Osteocyte (in vitro differentiated cells): Measurements from ENCODE around the gene UQCRHL. TPM values are rescaled to one million over a fixed set of nuclear protein-coding genes. Genes with fewer than 3 reads are reported as not detected.

Source experiments
- DNase-seq: peaks from one replicate; pipeline ENCODE4 v3.0.0; 2021; ENCODE audit warnings: mixed read lengths; ENCODE audit not compliant: unreplicated experiment; ENCODE audit errors: extremely low spot score
- H3K27ac Mint-ChIP-seq: one replicate; pipeline ENCODE4 v1.8.0; 2021; ENCODE audit warnings: mild to moderate bottlenecking, mixed read lengths; ENCODE audit not compliant: unreplicated experiment
- H3K27me3 Mint-ChIP-seq: one replicate; pipeline ENCODE4 v1.8.0; 2021; ENCODE audit warnings: mixed read lengths; ENCODE audit not compliant: unreplicated experiment
- H3K36me3 Mint-ChIP-seq: one replicate; pipeline ENCODE4 v1.8.0; 2021; ENCODE audit warnings: mixed read lengths; ENCODE audit not compliant: unreplicated experiment
- H3K4me1 Mint-ChIP-seq: one replicate; pipeline ENCODE4 v1.8.0; 2021; ENCODE audit warnings: mixed read lengths; ENCODE audit not compliant: unreplicated experiment
- H3K4me3 Mint-ChIP-seq: one replicate; pipeline ENCODE4 v1.8.0; 2021; ENCODE audit warnings: mild to moderate bottlenecking, moderate library complexity, mixed read lengths; ENCODE audit not compliant: unreplicated experiment
- H3K9me3 Mint-ChIP-seq: one replicate; pipeline ENCODE4 v1.8.0; 2021; ENCODE audit warnings: mixed read lengths; ENCODE audit not compliant: unreplicated experiment
- CTCF ChIP-seq: fragments of 200-600 bp; sonication (generic); IDR thresholded peaks from 2 replicates; pipeline ENCODE4 v1.5.0; 2021; ENCODE audit warnings: antibody characterized with exemption, mild to moderate bottlenecking, moderate library complexity
- total RNA-seq: library from RNA; stranded (reverse); gene quantifications from 2 replicates; pipeline ENCODE4 v1.2.1, GENCODE V29; 2021

Gene UQCRHL
- total RNA-seq, 1 donor from 2014 or later = 1.6 TPM

- Mint-ChIP-seq H3K27ac (no peak overlapping the region), H3K27me3 (no peaks in the 10 kb centered on the region), H3K4me3 (no peak overlapping the region)
Measured at GRCh38 chr1:15764890-15765289, 42.6 kb downstream of the UQCRHL start.

GRCh38 chr1:15764269-15764764 lies 43.1 kb downstream of the UQCRHL start:
- no peak for TF ChIP-seq CTCF
- no peak for DNase-seq
- Mint-ChIP-seq H3K27ac (peak overlapping the region; percentile 44), H3K9me3 (no peaks in the 10 kb centered on the region), H3K4me3 (no peak overlapping the region), H3K4me1 (peaks cover 41% of the 10 kb centered on the region), H3K27me3 (no peaks in the 10 kb centered on the region), H3K36me3 (peaks cover 24% of the 10 kb centered on the region)

More at GRCh38 chr1:15764890-15765289, 42.6 kb downstream of the UQCRHL start:
- DNase-seq = no peak
- TF ChIP-seq CTCF = no peak
- Mint-ChIP-seq H3K4me1 (peaks cover 35% of the 10 kb centered on the region), H3K9me3 (no peaks in the 10 kb centered on the region), H3K36me3 (peaks cover 24% of the 10 kb centered on the region)

GRCh38 chr1:15762546-15762945 lies 44.9 kb downstream of the UQCRHL start:
- Mint-ChIP-seq H3K36me3 (peaks cover 19% of the 10 kb centered on the region), H3K4me1 (peaks cover 47% of the 10 kb centered on the region), H3K27ac (peak overlapping the region; percentile 73), H3K9me3 (no peaks in the 10 kb centered on the region), H3K27me3 (no peaks in the 10 kb centered on the region), H3K4me3 (no peak overlapping the region)
- no peak for TF ChIP-seq CTCF
- DNase-seq = no peak

GRCh38 chr1:15761366-15762128 lies 45.9 kb downstream of the UQCRHL start:
- TF ChIP-seq CTCF = no peak
- peaks cover 55% of the 10 kb centered on the region for H3K4me1 Mint-ChIP-seq

GRCh38 chr1:15760520-15761211 lies 46.8 kb downstream of the UQCRHL start:
- H3K36me3 Mint-ChIP-seq = peaks cover 14% of the 10 kb centered on the region
- peak overlapping the region; percentile 84 for H3K4me3 Mint-ChIP-seq
- no peaks in the 10 kb centered on the region for H3K9me3 Mint-ChIP-seq
- H3K27me3 Mint-ChIP-seq = no peaks in the 10 kb centered on the region
- TF ChIP-seq CTCF = no peak
- DNase-seq = no peak
- peaks cover 59% of the 10 kb centered on the region for H3K4me1 Mint-ChIP-seq
- peak overlapping the region; percentile 95 for H3K27ac Mint-ChIP-seq

More at GRCh38 chr1:15761366-15762128, 45.9 kb downstream of the UQCRHL start:
- Mint-ChIP-seq H3K27me3 (no peaks in the 10 kb centered on the region), H3K4me3 (peak overlapping the region; percentile 84), H3K27ac (peak overlapping the region; percentile 95), H3K36me3 (peaks cover 19% of the 10 kb centered on the region), H3K9me3 (no peaks in the 10 kb centered on the region)
- DNase-seq = no peak
